GM21825 (cell line): Measurements from ENCODE around the gene VTI1A.

Experiments used
- ATAC-seq: cut with Tn5 transposase; IDR thresholded peaks from one replicate; pipeline ENCODE4 v1.9.1; 2021; ENCODE audit warnings: mild to moderate bottlenecking, moderate library complexity; ENCODE audit not compliant: unreplicated experiment

The VTI1A gene

DNA sequence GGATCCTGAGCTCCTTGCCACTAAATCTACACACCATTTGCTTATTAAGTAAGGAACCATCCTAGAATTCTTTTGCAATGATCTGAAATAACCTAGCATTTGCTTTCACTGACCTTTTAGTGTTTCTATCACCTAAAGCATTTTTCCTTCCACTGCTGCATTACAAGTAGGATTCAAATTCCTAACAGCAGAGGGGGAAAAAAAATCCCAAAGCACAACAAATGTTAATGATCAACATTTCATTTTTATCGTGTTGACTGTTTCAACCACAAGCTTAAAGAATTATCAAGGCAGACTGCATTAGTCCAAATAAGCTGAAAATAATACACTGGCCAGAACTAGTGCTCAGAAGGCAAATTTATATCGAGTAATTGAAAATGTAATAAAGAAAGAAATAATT is 328.4 kb downstream of the VTI1A start:
- ATAC-seq: no peak

DNA sequence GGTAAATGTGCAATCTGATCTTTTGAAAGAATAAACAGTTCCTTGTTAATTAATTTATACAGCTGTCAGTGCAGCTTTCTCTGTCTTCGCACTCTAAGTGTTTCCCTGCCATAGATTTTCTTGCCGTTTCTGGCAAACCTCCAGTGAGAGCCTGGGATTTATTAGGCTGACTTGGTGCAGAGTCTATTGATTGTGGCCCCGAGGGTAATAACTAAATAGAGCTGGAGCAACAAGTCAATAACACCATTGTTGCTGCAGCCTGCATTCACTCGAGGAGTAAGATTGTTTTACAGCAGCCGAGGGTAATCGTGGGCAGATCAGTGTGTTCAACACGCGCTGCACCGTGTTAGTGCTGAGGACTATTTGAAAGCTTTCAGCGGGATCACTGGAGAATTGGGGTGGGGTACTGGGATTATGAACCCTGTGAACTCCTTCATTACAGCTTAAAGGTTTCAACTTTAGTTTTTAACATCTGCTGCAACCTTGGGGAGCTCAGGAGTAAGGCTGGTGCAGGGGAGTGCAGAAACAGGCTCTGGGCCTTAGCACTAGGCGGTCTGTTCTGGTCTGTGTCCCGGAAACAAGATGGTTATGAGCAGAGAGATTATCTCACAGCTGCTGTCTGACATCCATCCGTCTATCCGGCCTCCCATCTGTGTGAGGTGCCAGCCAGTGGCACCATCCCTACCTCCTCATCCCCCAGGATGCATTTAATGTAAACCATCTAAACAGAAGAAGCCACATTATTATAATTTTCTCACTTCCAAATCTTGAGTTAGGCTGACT is 329.1 kb downstream of the VTI1A start:
- ATAC-seq: no peak

DNA sequence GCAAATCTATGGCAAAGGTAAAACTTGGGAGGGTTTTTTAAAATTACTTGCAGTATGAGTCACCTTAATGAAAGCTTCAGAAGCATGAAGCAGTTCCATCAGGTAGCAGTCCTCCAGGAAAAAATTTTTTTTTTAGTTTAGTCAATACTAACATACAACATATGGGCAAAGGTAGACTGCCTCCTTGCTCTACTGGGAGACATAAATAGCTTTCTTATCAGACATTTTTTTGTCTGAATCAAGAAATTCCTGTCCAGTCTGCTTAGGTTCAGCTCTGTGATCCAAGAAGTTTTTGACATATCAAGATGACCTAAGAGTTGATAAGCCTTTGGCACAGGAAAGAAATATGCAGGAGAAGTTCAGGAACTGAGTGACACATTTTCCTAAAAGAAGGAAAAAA is 331.6 kb downstream of the VTI1A start:
- ATAC-seq: no peak

DNA sequence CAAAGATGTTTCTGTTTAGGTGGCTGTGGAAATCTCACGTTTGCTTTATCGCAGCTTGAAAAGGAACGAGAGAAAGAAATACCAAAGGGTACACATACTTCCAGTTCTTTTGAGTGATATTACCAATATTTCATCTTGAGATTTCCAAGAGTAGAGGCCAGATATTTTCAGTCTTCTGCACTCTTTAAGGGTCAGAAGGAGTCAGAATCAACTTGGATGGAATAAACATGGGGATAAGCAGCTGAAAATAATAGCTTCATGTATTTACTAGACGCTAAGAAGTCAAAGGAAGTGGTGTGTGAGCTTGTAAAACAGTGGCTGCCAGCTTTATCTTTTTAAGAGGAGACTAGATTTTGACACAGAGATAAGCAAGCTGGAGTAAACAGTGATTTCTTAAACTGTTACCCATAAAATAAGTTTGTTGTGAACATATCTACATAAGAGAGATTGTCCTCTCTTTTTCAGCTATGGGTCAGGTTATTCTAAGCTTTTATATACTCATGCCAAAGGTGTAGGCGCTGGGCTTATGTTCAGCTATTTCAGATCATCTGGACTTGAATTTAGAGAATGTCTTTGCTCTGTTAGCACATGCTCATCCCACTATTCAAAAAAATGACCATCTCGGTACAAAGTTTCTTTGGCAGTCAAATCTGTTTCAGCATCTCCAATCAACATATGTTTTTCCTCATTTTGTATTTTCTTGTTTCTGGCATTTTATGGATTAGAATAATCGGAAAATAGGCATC is 332.2 kb downstream of the VTI1A start:
- ATAC-seq: no peak

DNA sequence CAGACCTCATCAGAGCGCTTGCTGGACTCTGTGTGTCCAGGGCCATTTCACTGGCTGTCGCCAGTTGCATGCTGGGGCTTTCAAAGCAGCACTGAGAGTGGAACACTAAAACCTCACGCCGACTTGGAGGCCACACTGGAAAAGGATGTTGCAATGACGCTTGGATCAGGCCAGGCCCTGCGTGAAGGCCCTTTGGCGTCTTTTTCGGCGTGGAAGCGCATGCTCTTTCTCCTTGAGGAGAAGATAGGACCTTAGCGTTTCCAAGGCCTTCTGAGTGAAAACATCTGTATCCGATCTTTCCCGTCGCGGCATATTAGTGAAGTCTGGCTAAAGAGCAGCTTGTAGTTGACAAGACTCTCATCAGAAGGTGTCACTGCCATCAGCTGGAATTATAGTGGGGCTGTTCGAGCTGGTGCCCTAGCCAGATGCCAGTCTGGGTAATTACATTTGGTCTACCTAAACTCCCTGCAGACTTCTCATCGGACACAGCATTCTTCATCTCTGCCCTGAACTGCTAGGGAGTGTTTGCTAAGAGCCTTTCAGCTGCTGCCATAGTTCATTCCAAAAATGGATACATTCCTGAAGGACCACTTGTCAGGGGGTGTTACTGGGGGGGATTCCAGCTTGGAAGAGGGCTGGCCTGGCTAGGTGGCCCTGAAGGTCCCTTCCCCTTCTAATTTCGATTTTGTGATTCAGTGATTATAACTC is 335.3 kb downstream of the VTI1A start:
- no peak for ATAC-seq

DNA sequence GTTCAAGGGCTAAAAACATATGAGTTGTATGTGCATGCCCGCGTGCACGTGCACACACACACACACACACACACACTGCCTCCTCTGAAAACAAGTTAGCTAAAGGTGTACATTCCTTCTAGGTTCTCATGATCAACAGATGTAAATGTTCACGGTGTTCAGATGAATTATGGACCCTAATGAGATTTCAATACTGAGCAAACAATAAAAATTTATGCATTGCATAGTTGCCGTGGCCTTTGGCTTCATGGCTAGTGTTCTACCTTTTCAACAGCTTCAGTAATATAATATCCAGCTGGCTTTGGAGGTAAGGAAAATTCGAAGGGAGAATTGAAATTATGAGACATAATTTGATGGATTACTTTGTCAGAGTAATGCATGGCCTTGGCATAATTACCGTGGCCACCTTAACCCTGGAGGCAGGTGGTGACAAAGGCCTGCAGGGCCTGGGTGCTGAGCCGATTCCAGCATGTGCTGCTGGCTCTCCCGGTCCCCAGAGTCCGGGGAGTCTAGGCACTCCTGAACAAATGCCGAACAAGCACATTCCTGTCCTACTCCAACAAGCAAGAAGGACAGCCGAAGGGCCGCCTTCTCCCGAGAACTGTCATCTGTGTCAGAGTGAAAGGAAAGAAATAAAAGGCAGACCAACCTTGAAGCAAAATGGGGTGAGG is 336.5 kb downstream of the VTI1A start:
- no peak for ATAC-seq

DNA sequence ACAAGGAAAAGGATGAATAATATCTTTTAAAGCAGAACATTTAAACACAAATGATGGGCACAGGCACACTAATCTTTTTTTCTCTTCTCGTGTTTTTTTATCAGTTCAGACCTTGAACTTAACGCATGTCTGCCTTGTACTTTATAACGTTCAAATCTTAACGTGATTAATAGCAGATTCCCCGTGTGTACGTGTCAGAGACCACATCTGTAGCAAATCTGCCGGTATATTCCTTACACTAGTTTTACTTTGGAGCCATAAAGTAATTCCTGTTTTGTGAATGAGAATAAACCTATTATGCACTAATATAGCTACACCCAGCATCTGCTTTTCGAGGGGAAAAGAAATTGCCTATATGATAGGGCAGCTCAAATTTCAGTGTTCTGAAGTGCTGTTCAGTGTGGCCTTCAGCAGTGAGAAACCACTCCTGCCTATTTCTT is 337.0 kb downstream of the VTI1A start:
- ATAC-seq: no peak

DNA sequence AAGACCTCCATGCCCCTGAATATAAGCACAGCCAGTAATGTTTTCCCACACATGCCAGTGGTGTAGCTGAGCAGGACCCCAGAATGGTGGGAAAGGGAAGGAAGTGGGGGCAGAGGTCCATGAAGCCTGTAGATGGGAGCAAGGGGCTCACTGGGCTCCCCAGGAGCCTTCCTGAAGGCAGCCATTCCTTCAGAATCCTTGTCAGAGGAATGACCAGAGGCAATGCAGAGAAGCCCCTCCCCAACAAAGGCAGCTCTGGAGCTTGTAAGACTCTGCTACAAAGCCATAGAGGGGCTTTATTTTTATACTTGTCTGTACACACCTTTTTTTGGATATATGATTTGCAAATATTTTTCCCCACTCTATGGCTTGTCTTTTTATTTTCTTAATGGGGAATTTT is 338.1 kb downstream of the VTI1A start:
- ATAC-seq: no peak

DNA sequence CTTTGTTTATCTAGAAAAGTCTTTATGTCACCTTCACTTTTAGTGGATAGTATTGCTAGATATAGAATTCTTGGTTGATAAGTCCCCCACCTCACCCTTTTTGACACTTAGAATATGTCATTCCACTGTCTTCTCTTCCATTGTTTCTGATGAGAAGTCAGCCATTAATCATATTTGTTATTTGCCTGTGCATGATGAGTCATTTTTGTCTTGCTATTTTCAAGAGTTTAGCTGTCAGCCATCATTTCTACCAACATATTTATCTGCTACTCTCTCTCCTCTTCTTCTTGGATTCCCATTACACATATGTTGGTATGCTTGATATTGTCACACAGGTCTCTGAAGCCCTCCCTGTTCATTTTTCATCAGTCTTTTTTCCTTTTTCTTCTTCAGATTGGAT is 342.2 kb downstream of the VTI1A start:
- no peak for ATAC-seq

DNA sequence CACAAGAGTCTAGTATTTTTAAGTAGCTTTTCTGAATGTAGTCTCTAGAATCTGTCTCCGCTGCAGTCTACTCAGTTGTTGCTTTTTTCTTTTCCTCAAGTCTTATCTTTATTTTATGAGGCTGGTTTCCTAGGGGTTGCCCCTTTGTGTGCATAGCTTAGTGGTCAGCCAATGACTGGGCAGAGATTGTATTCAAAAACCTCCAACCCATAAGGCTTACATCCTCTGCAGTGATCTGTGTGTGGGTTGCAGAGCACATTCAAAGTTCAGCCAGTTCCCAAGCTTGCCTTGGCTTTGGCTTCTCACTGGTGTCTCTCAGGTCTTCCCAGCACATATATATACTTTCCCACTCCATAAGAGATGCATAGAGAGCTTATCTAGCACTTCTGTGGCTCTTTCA is 343.0 kb downstream of the VTI1A start:
- no peak for ATAC-seq

DNA sequence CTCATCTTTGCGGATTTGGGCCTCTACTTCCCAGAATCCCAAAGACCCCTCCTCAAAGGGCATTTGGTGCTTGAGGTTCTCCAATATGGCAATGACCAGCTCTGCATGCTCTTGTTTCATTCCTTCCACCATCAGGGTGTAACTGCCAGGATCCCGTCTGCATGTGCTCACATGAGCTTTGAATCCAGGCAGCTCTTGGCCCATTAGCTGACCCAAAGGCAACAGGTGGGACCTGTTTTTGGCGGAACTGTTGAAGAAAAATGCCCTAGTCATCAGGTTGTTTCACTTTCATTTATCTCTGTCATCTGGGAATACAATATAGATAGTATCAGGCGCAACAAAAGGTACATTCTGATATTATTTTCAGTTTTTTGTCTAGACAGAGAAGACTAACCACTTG is 343.9 kb downstream of the VTI1A start:
- ATAC-seq: no peak

DNA sequence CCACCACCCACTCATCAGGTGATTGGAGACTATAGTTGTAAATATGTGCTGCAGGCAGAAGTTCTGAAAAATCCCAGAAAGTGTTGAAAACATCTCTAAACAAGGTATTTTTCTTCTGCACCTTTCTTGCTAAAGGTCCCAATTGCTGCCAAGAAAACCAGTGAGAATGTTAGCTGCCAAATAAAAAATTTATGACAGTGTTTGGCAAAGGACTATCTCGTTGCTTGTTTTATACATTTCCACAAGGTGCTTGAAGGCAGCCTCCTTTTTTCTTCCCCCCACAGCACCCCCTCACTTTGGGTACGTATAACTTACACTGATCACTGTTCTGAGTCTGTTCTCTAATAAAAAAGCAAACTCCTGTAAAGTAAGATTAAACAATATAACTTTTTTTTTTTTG is 344.4 kb downstream of the VTI1A start:
- no peak for ATAC-seq

DNA sequence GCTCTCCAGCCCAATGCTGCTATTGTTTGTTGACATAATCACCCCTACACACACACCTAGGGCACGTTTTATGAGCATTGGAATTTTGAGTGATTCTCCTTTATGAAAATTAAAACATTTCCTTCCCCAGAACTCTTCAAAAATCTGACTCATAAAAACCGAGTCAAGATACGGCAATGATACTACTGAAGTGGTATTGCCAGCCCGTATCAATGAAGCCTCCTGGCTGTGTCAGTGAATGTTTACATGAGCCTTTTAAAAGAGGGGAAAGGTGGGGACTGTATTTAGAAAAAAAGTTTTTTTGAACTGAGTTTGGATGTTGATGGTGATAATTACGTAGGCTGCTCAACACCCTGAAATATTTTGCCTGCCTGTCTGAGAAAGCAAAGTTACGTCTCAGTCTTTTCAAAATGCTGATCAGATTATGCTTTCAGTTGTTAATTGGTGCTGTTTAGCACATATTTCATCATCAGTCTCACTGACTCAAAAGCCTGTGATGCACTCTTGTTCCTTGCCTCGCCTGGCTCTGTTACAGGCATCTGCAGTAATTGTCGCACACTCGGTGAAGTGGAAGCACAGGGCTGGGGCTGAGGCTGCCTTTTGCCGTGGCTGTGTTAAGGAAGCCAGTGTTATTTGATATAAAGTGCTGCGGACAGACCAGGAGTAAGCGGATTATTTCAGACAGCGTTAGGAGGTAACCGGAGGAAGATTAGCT is 345.6 kb downstream of the VTI1A start:
- no peak for ATAC-seq

DNA sequence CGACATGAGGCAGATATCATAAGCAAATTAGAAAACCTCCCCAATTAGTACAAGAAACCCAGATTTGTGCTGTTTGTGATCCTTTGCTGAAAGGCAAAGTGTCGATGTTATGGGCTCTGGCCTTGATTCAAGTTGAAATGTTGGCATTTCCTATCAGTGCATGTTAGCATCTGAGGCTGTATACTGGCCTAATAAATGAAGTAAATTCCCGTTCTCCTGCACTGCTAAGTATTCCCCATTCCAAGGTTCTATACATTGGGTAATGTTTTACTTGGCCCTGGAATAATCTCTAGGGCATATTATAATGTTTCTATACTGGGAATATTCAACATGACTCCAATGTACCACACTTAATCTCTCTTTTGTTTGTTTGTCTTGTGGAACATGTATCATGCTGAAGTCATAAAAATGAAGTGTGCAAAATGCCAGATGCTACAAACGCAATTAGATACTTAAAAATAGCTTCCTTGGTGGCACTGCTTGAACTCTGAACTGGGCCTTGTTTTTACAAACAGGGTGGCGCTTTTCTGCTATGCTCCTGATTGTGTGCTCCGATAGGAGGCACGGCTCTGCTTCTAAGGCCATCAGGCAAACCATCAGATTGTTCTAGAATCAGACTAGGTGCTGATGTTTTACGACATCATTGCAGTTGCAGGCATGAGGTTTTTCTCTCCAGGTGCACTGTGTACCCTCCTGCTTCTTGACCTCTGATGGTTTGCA is 346.3 kb downstream of the VTI1A start:
- no peak for ATAC-seq

DNA sequence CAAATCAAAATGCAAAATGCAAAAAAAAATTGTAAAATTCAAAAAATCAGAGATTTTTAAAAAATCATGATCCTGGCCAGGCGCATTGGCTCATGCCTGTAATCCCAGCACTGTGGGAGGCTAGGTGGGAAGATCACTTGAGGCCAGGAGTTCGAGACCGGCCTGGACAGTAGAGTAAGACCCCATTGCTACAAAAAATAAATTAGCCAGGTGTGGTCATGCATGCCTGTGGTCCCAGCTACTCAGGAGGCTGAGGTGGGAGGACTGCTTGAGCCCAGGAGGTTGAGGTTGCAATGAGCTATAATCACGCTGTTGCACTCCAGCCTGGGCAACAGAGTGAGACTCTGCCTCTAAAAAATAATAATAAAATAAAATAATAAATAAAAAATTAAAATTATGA is 347.2 kb downstream of the VTI1A start:
- ATAC-seq: no peak

DNA sequence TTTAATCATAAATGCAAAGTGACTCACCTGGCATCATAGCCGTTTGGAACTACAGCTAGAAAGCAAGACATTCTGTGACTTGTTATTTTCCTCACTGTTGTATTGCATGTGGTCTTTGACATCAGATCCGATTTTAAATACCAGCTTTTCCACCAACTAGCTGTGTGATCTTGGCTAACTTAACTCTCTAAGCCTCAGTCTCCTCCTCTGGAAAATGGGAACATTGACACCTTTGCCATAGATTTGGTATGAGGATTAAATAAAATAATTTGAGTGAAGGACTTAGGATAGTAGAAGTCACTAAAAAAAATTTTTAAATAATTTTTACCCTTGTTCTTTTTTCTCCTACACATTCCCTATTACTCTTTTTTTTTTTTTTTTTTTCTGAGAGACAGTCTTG is 348.1 kb downstream of the VTI1A start:
- no peak for ATAC-seq

DNA sequence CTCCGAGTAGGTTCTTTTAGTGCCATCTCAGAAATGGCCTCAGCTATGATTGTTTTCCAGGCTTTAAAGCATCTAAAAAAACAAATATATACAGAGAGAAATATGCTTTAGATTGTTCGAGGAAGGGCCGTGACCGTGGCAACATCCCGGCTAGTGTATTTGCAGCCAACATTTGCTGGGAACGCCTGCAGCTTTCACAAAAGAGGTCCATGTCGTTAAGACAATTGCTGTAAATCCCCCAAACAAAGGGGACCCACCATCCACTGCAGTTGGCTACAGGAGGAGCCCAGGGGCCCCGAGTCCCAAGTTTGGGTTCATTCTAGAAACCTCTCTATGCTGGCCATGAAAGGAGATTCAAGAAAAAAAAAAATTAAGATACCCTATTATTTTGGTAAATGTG is 350.2 kb downstream of the VTI1A start:
- ATAC-seq: no peak

DNA sequence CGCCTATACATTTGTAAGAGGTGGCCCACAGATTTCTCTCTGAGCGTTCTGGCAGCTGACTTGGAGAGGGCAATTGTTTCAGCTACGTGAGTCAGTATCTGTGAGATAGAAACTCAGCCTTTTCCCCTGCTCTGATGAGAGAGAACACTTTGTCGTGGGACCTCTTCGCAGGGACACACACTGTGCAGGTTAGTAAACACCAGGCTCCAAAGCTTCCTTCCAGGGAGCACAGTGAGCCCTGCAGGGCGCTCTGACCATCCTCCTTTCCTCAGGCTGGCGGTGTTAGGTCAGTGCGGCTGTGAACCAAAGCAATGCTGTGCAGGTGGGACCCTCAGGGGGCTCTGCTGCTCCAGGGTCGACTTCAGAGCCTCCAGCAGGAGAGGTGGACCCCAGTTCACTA is 350.8 kb downstream of the VTI1A start:
- ATAC-seq: no peak

DNA sequence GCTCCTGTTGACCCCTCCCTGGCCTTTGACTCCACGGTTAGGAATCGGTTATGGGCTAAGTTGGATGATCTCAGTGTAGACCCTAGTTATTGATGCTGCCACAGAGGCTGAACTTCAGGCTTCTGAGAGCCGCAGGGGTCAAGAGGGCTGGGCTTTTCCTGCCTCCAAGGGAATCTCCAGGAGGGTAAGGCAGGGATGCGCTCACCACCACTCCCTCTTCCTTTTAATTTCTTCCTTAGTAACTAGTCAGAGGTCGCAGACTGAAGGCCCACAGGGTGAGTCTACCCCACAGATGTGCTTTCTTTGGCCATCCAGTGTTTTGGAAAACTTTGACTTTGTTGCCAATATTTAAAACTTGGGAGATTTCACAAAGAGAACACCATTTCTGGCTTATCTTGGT is 352.0 kb downstream of the VTI1A start:
- ATAC-seq: no peak
